ENCODE data around the gene CRK.
A peak's percentile ranks its signal among the peaks of the same experiment; 100 is the strongest.
"Not testable (repeated sequence)": the region's sequence is repeated elsewhere in the genome, so short reads cannot be mapped to it uniquely, and the experiment has no call there.

Gene CRK

GRCh38 chr17:1467898-1468492 lies 12.0 kb upstream of the CRK start:
- no peak for DNase-seq (ENCODE audit: low spot score)

DNA sequence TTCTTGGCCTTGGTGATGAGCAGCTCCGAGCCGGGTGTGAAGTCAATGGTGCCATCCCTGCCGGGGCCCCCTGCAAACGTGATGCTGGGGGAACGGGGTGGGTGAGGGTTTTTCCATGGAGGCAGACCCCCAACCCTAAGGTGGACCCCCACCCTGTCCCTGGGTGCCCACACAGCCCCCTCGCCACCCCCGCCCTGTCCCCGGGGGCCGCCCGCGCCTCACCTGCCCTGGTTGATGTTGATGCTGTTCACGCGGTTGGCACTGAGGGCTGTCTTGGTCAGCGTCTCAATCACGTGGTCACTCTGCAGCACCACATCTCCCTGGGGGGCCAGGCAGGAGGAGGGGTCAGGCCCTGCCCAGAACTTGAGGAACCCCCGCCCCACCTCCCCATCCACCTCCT lies 11.2 kb upstream of the CRK start:
- DNase-seq (ENCODE audit: low spot score), result no peak

DNA sequence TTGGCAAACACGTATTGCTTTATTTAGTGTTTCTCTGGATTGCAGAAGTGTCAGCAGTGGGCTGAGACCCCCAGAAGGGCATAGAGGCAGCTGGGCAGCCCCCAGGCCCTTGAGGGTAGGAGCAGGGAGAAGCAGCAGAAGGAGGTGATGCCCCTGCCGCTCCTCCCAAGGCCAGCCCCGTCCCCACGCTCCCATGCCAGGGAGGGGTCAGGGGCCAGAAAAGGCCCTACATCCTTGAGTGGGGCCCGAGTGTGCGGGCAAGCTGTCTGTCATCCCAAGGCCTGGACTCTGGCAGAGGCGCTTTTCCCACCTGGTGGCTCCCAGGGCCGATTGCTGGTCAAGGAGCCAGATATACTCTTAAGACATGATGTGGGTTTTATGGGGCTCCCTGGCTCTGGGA lies 8.2 kb upstream of the CRK start:
- no peak for DNase-seq (ENCODE audit: low spot score)

GRCh38 chr17:1462164-1463112 lies 6.4 kb upstream of the CRK start:
- no peak for DNase-seq (ENCODE audit: low spot score)

GRCh38 chr17:1461198-1461944 lies 5.3 kb upstream of the CRK start:
- DNase-seq (ENCODE audit: low spot score), result peak; percentile 17

- peak; percentile 89 for DNase-seq (ENCODE audit: low spot score)
These were observed 4.2 kb upstream of the CRK start for GRCh38 chr17:1460233-1460632.

- peak; percentile 81 for DNase-seq (ENCODE audit: low spot score)
These were observed 688 bp downstream of the CRK start for GRCh38 chr17:1455291-1455796.

DNA sequence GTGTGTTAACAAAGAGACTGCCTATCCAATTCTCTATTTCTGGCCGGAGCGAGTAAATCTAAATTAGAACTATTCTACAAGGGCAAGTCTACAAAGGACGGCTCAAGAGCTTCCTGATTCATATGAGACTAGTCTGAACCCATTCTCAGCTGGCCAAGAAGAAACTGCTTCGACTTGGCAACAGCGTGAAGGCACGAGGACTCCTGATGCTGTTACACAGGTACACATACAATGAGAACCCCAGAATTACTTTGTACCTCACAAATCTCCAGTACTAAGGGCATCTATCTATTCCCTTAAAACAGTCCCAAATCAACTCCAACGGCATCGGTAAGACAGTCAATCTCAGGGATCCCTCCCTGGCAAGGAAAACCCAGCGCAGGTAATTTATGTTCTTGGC lies 1.5 kb downstream of the CRK start:
- DNase-seq (ENCODE audit: low spot score), result no peak

- not testable (repeated sequence) for DNase-seq (ENCODE audit: low spot score)
These were observed 2.3 kb downstream of the CRK start for GRCh38 chr17:1453694-1454093.

- DNase-seq (ENCODE audit: low spot score), result no peak
These were observed 3.2 kb downstream of the CRK start for GRCh38 chr17:1452836-1453235.

DNA sequence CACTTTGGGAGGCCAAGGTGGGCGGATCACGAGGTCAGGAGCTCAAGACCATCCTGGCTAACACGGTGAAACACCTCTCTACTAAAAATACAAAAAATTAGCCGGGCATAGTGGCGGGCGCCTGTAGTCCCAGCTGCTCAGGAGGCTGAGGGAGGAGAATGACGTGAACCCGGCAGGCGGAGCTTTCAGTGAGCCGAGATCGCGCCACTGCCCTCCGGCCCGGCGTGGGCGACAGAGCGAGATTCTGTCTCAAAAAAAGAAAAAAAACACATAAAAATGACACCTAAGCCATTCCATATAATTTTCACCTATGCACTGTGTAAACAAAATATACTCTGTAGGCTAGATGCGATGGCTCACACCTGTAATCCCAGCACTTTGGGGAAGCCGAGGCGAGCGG lies 5.8 kb downstream of the CRK start:
- DNase-seq (ENCODE audit: low spot score), result not testable (repeated sequence)

DNA sequence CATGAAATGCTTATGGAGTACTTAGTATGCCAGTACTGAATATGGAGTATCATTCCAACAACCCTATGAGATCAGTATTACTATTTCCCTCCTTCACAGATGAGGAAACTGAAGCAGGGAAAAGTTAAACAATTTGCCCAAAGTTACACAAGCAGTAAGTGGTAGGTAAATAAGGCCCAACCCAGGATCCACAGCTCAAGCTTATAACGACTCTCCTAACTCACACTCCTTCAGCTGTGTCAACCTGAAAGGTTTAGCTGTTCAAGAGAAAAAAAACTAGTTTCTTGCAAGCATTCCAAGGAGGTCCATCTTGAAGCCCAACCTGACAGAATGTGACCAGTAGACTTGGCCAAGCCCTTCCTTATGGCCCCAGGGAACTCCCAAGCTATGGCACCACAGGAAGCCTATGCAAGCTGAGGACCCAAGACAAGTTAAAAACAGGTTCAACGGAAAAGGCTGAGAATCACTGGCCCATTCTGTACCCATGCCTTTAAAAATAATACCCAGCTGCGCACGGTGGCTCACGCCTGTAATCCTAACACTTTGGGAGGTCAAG lies 6.5 kb downstream of the CRK start:
- DNase-seq (ENCODE audit: low spot score), result no peak

- DNase-seq (ENCODE audit: low spot score), result no peak
These were observed 9.0 kb downstream of the CRK start for GRCh38 chr17:1447052-1447451.

DNA sequence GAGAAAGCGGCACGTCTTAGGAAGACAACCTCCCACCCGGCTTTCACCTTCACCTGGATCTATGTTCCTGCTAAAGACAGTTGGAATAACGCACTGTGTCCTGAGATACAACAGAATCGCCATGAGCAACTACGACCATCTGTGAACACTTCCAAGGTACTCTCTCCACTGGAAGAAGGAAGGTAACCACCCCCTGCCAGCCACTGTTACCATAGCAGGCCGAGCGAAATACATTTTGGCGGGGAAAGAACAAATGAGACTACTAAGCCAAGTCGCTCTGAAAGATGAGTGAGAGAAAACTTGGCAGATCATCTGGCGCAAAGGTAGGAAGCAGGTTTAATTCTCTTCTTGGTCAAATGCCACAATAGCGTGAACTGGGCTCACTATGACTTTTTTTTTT lies 9.8 kb downstream of the CRK start:
- no peak for DNase-seq (ENCODE audit: low spot score)

- not testable (repeated sequence) for DNase-seq (ENCODE audit: low spot score)
These were observed 10.3 kb downstream of the CRK start for GRCh38 chr17:1445695-1446094.

DNA sequence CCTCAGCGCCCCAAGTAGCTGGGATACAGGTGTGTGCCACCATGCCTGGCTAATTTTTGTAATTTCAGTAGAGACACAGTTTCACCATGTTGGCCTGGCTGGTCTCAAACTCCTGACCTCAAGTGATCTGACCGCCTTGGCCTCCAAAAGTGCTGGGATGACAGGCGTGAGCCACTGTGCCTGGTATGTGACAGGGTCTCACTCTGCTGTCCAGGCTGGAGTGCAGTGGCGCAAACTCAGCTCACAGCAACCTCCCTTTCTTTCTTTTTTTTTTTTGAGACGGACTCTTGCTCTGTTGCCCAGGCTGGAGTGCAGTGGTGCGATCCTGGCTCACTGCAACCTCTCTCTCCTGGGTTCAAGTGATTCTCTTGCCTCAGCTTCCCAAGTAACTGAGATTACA lies 13.3 kb downstream of the CRK start:
- not testable (repeated sequence) for DNase-seq (ENCODE audit: low spot score)

DNA sequence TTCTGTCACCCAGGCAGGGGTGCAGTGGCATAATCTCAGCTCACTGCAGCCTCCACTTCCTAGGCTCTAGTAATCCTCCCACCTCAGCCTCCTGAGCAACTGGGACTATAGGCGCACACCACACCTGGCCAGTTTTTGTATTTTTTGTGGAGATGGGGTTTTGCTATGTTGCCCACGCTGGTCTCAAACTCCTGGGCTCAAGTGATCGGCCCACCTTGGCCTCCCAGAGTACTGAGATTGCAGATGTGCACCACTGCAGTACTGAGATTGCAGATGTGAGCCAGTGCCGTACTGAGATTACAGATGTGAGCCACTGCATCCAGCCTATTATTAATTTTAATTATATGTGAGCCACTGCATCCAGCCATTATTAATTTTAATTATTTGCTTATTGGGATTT lies 13.8 kb downstream of the CRK start:
- no peak for DNase-seq (ENCODE audit: low spot score)

GRCh38 chr17:1440921-1441320 lies 15.1 kb downstream of the CRK start:
- DNase-seq (ENCODE audit: low spot score), result no peak

GRCh38 chr17:1438593-1439083 lies 17.4 kb downstream of the CRK start:
- DNase-seq (ENCODE audit: low spot score), result peak; percentile 44

DNA sequence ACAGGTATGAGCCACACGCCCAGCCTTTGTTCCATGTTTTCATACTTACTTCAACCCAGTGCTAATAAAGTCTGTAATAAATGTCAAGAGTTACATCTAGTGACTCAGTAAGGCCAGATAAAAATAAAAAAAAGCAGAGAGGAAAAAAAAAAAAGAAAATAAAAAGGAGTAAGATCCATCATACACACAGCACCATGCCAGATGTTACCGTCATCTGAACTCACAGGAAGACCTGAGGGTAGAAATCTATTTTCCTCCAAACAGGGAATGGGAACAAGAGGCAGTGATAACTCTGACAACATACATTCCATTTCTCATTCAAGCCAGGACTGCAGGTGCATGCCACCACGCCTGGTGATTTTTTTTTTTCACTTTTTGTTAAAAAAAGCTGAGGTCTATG lies 20.7 kb downstream of the CRK start:
- DNase-seq (ENCODE audit: low spot score), result no peak

GRCh38 chr17:1434150-1434549 lies 21.9 kb downstream of the CRK start:
- no peak for DNase-seq (ENCODE audit: low spot score)

DNA sequence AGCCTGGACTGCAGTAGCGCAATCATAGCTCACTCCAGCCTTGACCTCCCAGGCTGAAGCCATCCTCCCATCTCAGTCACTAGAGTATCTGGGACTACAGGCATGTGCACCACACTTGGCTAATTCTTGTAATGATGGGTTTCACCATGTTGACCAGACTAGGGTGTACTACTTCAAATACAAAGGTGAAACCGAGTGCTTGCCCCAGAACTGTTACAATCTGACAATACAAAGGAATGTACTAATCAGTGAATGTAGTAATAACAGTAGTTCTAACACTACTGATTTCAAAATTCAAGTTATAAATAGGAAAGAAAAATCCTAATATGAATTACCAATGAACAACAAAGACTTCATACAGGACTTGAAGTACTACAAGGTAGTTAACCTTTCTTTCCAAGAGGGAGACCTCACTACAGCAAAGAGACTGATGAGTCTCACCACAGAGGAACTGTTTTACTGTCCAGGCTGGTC lies 24.4 kb downstream of the CRK start:
- DNase-seq (ENCODE audit: low spot score), result no peak

Data from kidney tubule cell (primary cell).